HG03159 (cell line): ENCODE data around the gene MPPED1.

Experiments
- ATAC-seq: cut with Tn5 transposase; IDR thresholded peaks from one replicate; pipeline ENCODE4 v1.9.1; 2021; ENCODE audit warnings: mild to moderate bottlenecking, moderate library complexity; ENCODE audit not compliant: unreplicated experiment

The MPPED1 gene

GRCh38 chr22:43446037-43446803 is 34.4 kb downstream of the MPPED1 start:
- ATAC-seq = no peak

- ATAC-seq = no peak
Measured at GRCh38 chr22:43446916-43447315, 35.1 kb downstream of the MPPED1 start.

GRCh38 chr22:43447380-43447779 is 35.6 kb downstream of the MPPED1 start:
- ATAC-seq = no peak

- ATAC-seq = no peak
Measured at GRCh38 chr22:43448048-43448447, 36.2 kb downstream of the MPPED1 start.

GRCh38 chr22:43449205-43449830 is 37.5 kb downstream of the MPPED1 start:
- no peak for ATAC-seq

- ATAC-seq = no peak
Measured at GRCh38 chr22:43449831-43450225, 38.0 kb downstream of the MPPED1 start.

- no peak for ATAC-seq
Measured at GRCh38 chr22:43451371-43452050, 39.7 kb downstream of the MPPED1 start.

GRCh38 chr22:43455846-43456245 is 44.0 kb downstream of the MPPED1 start:
- ATAC-seq = no peak

GRCh38 chr22:43457002-43457401 is 45.2 kb downstream of the MPPED1 start:
- ATAC-seq = no peak

- ATAC-seq = no peak
Measured at GRCh38 chr22:43462701-43463100, 50.9 kb downstream of the MPPED1 start.

- ATAC-seq = no peak
Measured at GRCh38 chr22:43464809-43465208, 53.0 kb downstream of the MPPED1 start.

- no peak for ATAC-seq
Measured at GRCh38 chr22:43465291-43466015, 53.6 kb downstream of the MPPED1 start.

- no peak for ATAC-seq
Measured at GRCh38 chr22:43466710-43467109, 54.9 kb downstream of the MPPED1 start.

GRCh38 chr22:43467216-43467940 is 55.6 kb downstream of the MPPED1 start:
- ATAC-seq = no peak

GRCh38 chr22:43470253-43470652 is 58.4 kb downstream of the MPPED1 start:
- ATAC-seq = no peak

- ATAC-seq = no peak
Measured at GRCh38 chr22:43470941-43471585, 59.2 kb downstream of the MPPED1 start.

- ATAC-seq = no peak
Measured at GRCh38 chr22:43471606-43472135, 59.9 kb downstream of the MPPED1 start.

GRCh38 chr22:43473031-43473430 is 61.2 kb downstream of the MPPED1 start:
- no peak for ATAC-seq

- no peak for ATAC-seq
Measured at GRCh38 chr22:43473441-43473840, 61.6 kb downstream of the MPPED1 start.
